Neutrophil (primary cell): ENCODE measurements around the gene IL4R.

Source experiments
- H3K27ac ChIP-seq: fragments of 200-600 bp; sonication (generic); 2 replicates; pipeline ENCODE4 v1.5.1; 2016; ENCODE audit warnings: mild to moderate bottlenecking, moderate library complexity
- H3K27me3 ChIP-seq: fragments of 200-600 bp; sonication (generic); 2 replicates; pipeline ENCODE4 v1.6.0; 2016; ENCODE audit warnings: mild to moderate bottlenecking
- H3K36me3 ChIP-seq: fragments of 200-600 bp; sonication (generic); 2 replicates; pipeline ENCODE4 v1.5.1; 2017
- H3K4me1 ChIP-seq, 2 experiments: fragments of 200-600 bp in 1 of 2; sonication (generic) in 1 of 2; 1 replicate in 1 of 2; 2 replicates in 1 of 2; pipeline versions ENCODE4 v1.5.1 to v1.6.1; 2013 to 2016; ENCODE audit warnings: low read depth in 1 of 2, low read length in 1 of 2, mild to moderate bottlenecking in 1 of 2, moderate library complexity in 1 of 2; ENCODE audit not compliant: control insufficient read depth in 1 of 2, insufficient read depth in 1 of 2
- H3K4me3 ChIP-seq, 2 experiments: fragments of 200-600 bp in 1 of 2; sonication (generic) in 1 of 2; 1 replicate in 1 of 2; 2 replicates in 1 of 2; pipeline ENCODE4 v1.5.1; 2013 to 2016; ENCODE audit warnings: low read depth in 1 of 2, low read length in 1 of 2, mild to moderate bottlenecking in 1 of 2, moderate library complexity in 1 of 2
- H3K9me3 ChIP-seq: fragments of 200-600 bp; sonication (generic); 2 replicates; pipeline ENCODE4 v1.5.1; 2016
- CTCF ChIP-seq: fragments of 200-600 bp; sonication (generic); IDR thresholded peaks from 2 replicates; pipeline ENCODE4 v1.5.1; 2016; ENCODE audit warnings: antibody characterized with exemption

IL4R gene

GRCh38 chr16:27404163-27404823 lies 90.5 kb downstream of the IL4R start:
- Histone ChIP-seq H3K36me3 (no peaks in the 10 kb centered on the region), H3K27me3 (peaks cover 29% of the 10 kb centered on the region), H3K27ac (no peak overlapping the region), H3K4me1 (peaks cover 5 to 10% of the 10 kb centered on the region in 2 experiments), H3K4me3 (no peak overlapping the region), H3K9me3 (no peaks in the 10 kb centered on the region)
- no peak for TF ChIP-seq CTCF

GRCh38 chr16:27405546-27406451 lies 92.0 kb downstream of the IL4R start:
- H3K27me3 ChIP-seq: peaks cover 29% of the 10 kb centered on the region
- no peaks in the 10 kb centered on the region for H3K9me3 ChIP-seq
- H3K27ac ChIP-seq: no peak overlapping the region
- H3K4me3 ChIP-seq: no peak overlapping the region
- peaks cover 5 to 13% of the 10 kb centered on the region in 2 experiments for H3K4me1 ChIP-seq
- H3K36me3 ChIP-seq: no peaks in the 10 kb centered on the region
- no peak for TF ChIP-seq CTCF

GRCh38 chr16:27406511-27407128 lies 92.8 kb downstream of the IL4R start:
- peaks cover 25% of the 10 kb centered on the region for H3K27me3 ChIP-seq
- no peak overlapping the region for H3K4me3 ChIP-seq
- no peak for TF ChIP-seq CTCF
- no peaks in the 10 kb centered on the region for H3K9me3 ChIP-seq
- peaks cover 5 to 15% of the 10 kb centered on the region in 2 experiments for H3K4me1 ChIP-seq
- H3K36me3 ChIP-seq: no peaks in the 10 kb centered on the region
- H3K27ac ChIP-seq: no peak overlapping the region

- H3K4me1 ChIP-seq: peaks cover 6 to 12% of the 10 kb centered on the region in 2 experiments
- H3K36me3 ChIP-seq: no peaks in the 10 kb centered on the region
- TF ChIP-seq CTCF: no peak
- no peak overlapping the region for H3K27ac ChIP-seq
- peaks cover 20% of the 10 kb centered on the region for H3K27me3 ChIP-seq
- no peaks in the 10 kb centered on the region for H3K9me3 ChIP-seq
- H3K4me3 ChIP-seq: no peak overlapping the region
Measured at GRCh38 chr16:27407133-27407532, 93.4 kb downstream of the IL4R start.

- Histone ChIP-seq H3K9me3 (no peaks in the 10 kb centered on the region), H3K27ac (no peak overlapping the region), H3K4me3 (no peak overlapping the region), H3K36me3 (no peaks in the 10 kb centered on the region), H3K4me1 (peaks cover 4 to 6% of the 10 kb centered on the region in 2 experiments), H3K27me3 (peaks cover 10% of the 10 kb centered on the region)
- TF ChIP-seq CTCF: no peak
Measured at GRCh38 chr16:27408012-27408601, 94.3 kb downstream of the IL4R start.
